HG02610 (cell line): ENCODE data around the gene GMDS.

Source experiments
- ATAC-seq: cut with Tn5 transposase; IDR thresholded peaks from one replicate; pipeline ENCODE4 v1.9.1; 2021; ENCODE audit warnings: mild to moderate bottlenecking, moderate library complexity; ENCODE audit not compliant: unreplicated experiment

GMDS gene

GRCh38 chr6:1623769-1624057, 621.7 kb downstream of the GMDS start:
- ATAC-seq = no peak

GRCh38 chr6:1622851-1623768, 622.3 kb downstream of the GMDS start:
- ATAC-seq = no peak

- no peak for ATAC-seq
Observed at GRCh38 chr6:1622220-1622850, 623.1 kb downstream of the GMDS start.

GRCh38 chr6:1621070-1621701, 624.2 kb downstream of the GMDS start:
- no peak for ATAC-seq

- ATAC-seq = no peak
Observed at GRCh38 chr6:1620504-1621069, 624.8 kb downstream of the GMDS start.

GRCh38 chr6:1619673-1620503, 625.5 kb downstream of the GMDS start:
- ATAC-seq = no peak

GRCh38 chr6:1619098-1619672, 626.2 kb downstream of the GMDS start:
- ATAC-seq = no peak

- ATAC-seq = no peak
Observed at GRCh38 chr6:1618311-1619097, 626.9 kb downstream of the GMDS start.

GRCh38 chr6:1617466-1618310, 627.7 kb downstream of the GMDS start:
- ATAC-seq = no peak

GRCh38 chr6:1616701-1617463, 628.5 kb downstream of the GMDS start:
- ATAC-seq = no peak

- ATAC-seq = no peak
Observed at GRCh38 chr6:1615853-1616420, 629.5 kb downstream of the GMDS start.

GRCh38 chr6:1615151-1615852, 630.1 kb downstream of the GMDS start:
- ATAC-seq = no peak

GRCh38 chr6:1614448-1615150, 630.8 kb downstream of the GMDS start:
- ATAC-seq = no peak

- ATAC-seq = no peak
Observed at GRCh38 chr6:1613688-1614447, 631.5 kb downstream of the GMDS start.

- no peak for ATAC-seq
Observed at GRCh38 chr6:1613346-1613687, 632.1 kb downstream of the GMDS start.

GRCh38 chr6:1612974-1613306, 632.5 kb downstream of the GMDS start:
- ATAC-seq = no peak
